ENCODE results near the gene AKAP13. TPM values are rescaled to one million over a fixed set of nuclear protein-coding genes. Genes with fewer than 3 reads are reported as not detected.

Gene AKAP13
- total RNA-seq, 1 experiment from 2014 or later, result 47.3 TPM

GRCh38 chr15:85430406-85431204, 50.2 kb downstream of the AKAP13 start:
- H3K18ac ChIP-seq (ENCODE audit: insufficient read length, low read depth, low read length), result no peak overlapping the region
- Mint-ChIP-seq H3K9me3 (peaks cover 0 to 5% of the 10 kb centered on the region in 2 experiments; a peak in 1 of 5 replicates), H3K4me1 (peaks cover 24 to 37% of the 10 kb centered on the region in 2 experiments), H3K36me3 (ENCODE audit: insufficient read depth in 1 of 3, low read depth in 3 of 3) (no peaks in the 10 kb centered on the region; a peak in 2 of 7 replicates), H3K27ac (peak overlapping the region in 1 of 3 experiments; percentile 29; a peak in 1 of 7 replicates), H3K4me3 (no peak overlapping the region; a peak in 1 of 5 replicates), H3K27me3 (ENCODE audit: low read depth) (no peaks in the 10 kb centered on the region)
- H3K9me3 ChIP-seq (ENCODE audit: control insufficient read depth, low read depth, low read length), result no peaks in the 10 kb centered on the region
- H3K4me2 ChIP-seq (ENCODE audit: insufficient read depth, insufficient read length, low read length), result no peak overlapping the region
- H3K23me2 ChIP-seq (ENCODE audit: insufficient read length, low read depth, low read length, poor library complexity, severe bottlenecking), result no peaks in the 10 kb centered on the region
- TF ChIP-seq, protein P1, sequence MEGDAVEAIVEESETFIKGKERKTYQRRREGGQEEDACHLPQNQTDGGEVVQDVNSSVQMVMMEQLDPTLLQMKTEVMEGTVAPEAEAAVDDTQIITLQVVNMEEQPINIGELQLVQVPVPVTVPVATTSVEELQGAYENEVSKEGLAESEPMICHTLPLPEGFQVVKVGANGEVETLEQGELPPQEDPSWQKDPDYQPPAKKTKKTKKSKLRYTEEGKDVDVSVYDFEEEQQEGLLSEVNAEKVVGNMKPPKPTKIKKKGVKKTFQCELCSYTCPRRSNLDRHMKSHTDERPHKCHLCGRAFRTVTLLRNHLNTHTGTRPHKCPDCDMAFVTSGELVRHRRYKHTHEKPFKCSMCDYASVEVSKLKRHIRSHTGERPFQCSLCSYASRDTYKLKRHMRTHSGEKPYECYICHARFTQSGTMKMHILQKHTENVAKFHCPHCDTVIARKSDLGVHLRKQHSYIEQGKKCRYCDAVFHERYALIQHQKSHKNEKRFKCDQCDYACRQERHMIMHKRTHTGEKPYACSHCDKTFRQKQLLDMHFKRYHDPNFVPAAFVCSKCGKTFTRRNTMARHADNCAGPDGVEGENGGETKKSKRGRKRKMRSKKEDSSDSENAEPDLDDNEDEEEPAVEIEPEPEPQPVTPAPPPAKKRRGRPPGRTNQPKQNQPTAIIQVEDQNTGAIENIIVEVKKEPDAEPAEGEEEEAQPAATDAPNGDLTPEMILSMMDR (conservative IDR thresholded peaks at IDR 0.05), result no peak
- no peak overlapping the region for H2BK5ac ChIP-seq (ENCODE audit: insufficient read length, low read length)
- WGBS (ENCODE audit: extremely low coverage, insufficient read length, low lambda C conversion rate), result no CpG with 5 or more reads among the region's 6 CpGs
- H2AK5ac ChIP-seq (ENCODE audit: insufficient read length, low read length), result no peak overlapping the region
- no peaks in the 10 kb centered on the region for H3K27me3 ChIP-seq (ENCODE audit: insufficient read depth, low read length)
- H3T11ph ChIP-seq (ENCODE audit: low read length), result no peak overlapping the region
- peaks cover 8% of the 10 kb centered on the region for H3K79me1 ChIP-seq (ENCODE audit: insufficient read depth, low read depth, low read length, poor library complexity, severe bottlenecking)
- H4K91ac ChIP-seq (ENCODE audit: insufficient read length, low read depth, low read length), result no peak overlapping the region
- peaks cover 2% of the 10 kb centered on the region; the same call in 1 of the 2 replicates for H3K79me2 ChIP-seq (ENCODE audit: insufficient read depth, low read length)
- H4K20me1 ChIP-seq (ENCODE audit: control insufficient read depth, insufficient read depth, insufficient read length), result no peaks in the 10 kb centered on the region
- no peak overlapping the region for H4K8ac ChIP-seq (replicated peaks; ENCODE audit: insufficient read length, low read depth, low read length)
- no peak overlapping the region for H3K23ac ChIP-seq (ENCODE audit: insufficient read length, low read depth, low read length)
- no peak for DNase-seq
- no peak overlapping the region for H3K14ac ChIP-seq (ENCODE audit: insufficient read depth, low read length)
- H3K4ac ChIP-seq (ENCODE audit: low read depth, low read length), result no peak overlapping the region
- H2BK15ac ChIP-seq (ENCODE audit: low read depth, low read length), result no peak overlapping the region
- peaks cover 7% of the 10 kb centered on the region; the same call in 1 of the 2 replicates for H3K4me1 ChIP-seq (ENCODE audit: insufficient read depth, low read length)
- no peak overlapping the region for H3K9ac ChIP-seq (ENCODE audit: extremely low read depth, insufficient read length, low read length)
- H4K5ac ChIP-seq (ENCODE audit: insufficient read length, low read depth, low read length), result no peak overlapping the region
- no peak overlapping the region for H2BK20ac ChIP-seq (ENCODE audit: low read depth, low read length, poor library complexity, severe bottlenecking)
- H2BK120ac ChIP-seq (ENCODE audit: low read depth, low read length, poor library complexity, severe bottlenecking), result no peak overlapping the region
- H2BK12ac ChIP-seq (ENCODE audit: insufficient read length, low read depth, low read length), result no peak overlapping the region
- H2AFZ ChIP-seq (ENCODE audit: low read length), result no peak overlapping the region
- H3K27ac ChIP-seq (ENCODE audit: insufficient read length, low read depth, low read length), result no peak overlapping the region
- no peak overlapping the region for H3K56ac ChIP-seq (ENCODE audit: insufficient read length, low read depth, low read length)
